ENCODE measurements around the gene NT5DC3.

The NT5DC3 gene

GRCh38 chr12:103833095-103833775, 7.8 kb downstream of the NT5DC3 start:
- no peaks in the 10 kb centered on the region for H3K4me1 ChIP-seq (ENCODE audit: control insufficient read depth in 1 of 2, insufficient read depth in 2 of 2, low read length in 2 of 2)
- H3K36me3 ChIP-seq (ENCODE audit: control insufficient read depth in 1 of 2, insufficient read depth in 2 of 2, low read length in 2 of 2), result no peaks in the 10 kb centered on the region
- H3K27me3 ChIP-seq (ENCODE audit: control insufficient read depth in 1 of 2, insufficient read depth in 2 of 2, low read length in 2 of 2), result no peaks in the 10 kb centered on the region
- H3K9ac ChIP-seq (ENCODE audit: low read depth in 1 of 2, low read length in 2 of 2), result no peak overlapping the region
- H3K9me3 ChIP-seq (ENCODE audit: control insufficient read depth in 1 of 2, low read length in 2 of 2), result no peaks in the 10 kb centered on the region
- no peak overlapping the region for H3K4me3 ChIP-seq (ENCODE audit: low read depth in 1 of 2, low read length in 2 of 2)
- H3K27ac ChIP-seq (ENCODE audit: low read depth, low read length), result no peak overlapping the region

DNA sequence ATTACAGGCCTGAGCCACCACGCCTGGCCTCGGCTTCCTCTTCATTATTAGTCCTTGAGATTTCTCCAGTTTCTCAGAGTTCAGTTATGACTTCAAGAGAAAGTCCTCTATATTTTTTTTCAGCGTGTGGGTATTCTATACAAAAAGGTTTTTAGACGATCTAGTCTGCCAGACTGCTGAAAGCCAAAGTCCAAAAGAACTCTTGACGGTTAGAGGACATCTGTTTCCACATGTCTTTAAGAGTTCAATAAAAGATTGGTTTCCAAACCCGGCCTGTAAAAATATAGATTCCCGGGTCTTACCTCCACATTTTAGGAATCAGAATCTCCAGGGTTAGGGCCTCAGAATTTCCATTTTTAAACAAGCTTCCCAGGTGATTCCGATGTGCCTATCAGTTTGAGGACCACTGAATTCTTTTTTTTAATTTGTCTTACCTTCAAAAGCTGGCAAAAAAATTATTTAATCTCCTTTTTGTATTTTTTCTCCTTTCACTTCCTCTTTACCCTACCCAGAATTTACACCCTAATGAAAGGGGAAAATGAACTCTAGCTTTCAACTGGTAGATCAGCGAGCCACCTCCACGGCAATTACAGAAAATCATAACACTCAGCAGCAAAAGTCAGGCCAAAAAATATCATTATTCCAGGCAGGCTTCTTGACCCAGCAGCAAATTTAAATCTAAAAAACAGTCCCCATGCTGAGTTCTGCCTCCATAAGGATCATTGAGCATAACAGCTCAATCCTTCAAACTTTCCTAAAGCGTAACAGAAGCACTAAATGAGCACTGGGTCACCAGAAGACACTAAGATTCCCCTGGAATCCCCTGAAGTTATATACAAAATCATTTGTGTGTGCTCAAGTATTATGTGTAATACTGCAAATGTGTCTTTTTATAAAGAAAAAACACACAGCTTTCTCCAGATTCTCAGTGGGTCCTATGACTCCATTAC, 8.7 kb downstream of the NT5DC3 start:
- H3K4me3 ChIP-seq (ENCODE audit: low read depth in 1 of 2, low read length in 2 of 2), result no peak overlapping the region
- H3K9ac ChIP-seq (ENCODE audit: low read depth in 1 of 2, low read length in 2 of 2), result no peak overlapping the region
- no peaks in the 10 kb centered on the region for H3K27me3 ChIP-seq (ENCODE audit: control insufficient read depth in 1 of 2, insufficient read depth in 2 of 2, low read length in 2 of 2)
- no peaks in the 10 kb centered on the region for H3K4me1 ChIP-seq (ENCODE audit: control insufficient read depth in 1 of 2, insufficient read depth in 2 of 2, low read length in 2 of 2)
- no peak overlapping the region for H3K27ac ChIP-seq (ENCODE audit: low read depth, low read length)
- H3K9me3 ChIP-seq (ENCODE audit: control insufficient read depth in 1 of 2, low read length in 2 of 2), result no peaks in the 10 kb centered on the region
- no peaks in the 10 kb centered on the region for H3K36me3 ChIP-seq (ENCODE audit: control insufficient read depth in 1 of 2, insufficient read depth in 2 of 2, low read length in 2 of 2)

GRCh38 chr12:103830730-103831320, 10.2 kb downstream of the NT5DC3 start:
- Histone ChIP-seq H3K27ac (ENCODE audit: low read depth, low read length) (no peak overlapping the region), H3K4me1 (ENCODE audit: control insufficient read depth in 1 of 2, insufficient read depth in 2 of 2, low read length in 2 of 2) (no peaks in the 10 kb centered on the region), H3K27me3 (ENCODE audit: control insufficient read depth in 1 of 2, insufficient read depth in 2 of 2, low read length in 2 of 2) (no peaks in the 10 kb centered on the region), H3K4me3 (ENCODE audit: low read depth in 1 of 2, low read length in 2 of 2) (no peak overlapping the region), H3K36me3 (ENCODE audit: control insufficient read depth in 1 of 2, insufficient read depth in 2 of 2, low read length in 2 of 2) (no peaks in the 10 kb centered on the region), H3K9ac (ENCODE audit: low read depth in 1 of 2, low read length in 2 of 2) (no peak overlapping the region), H3K9me3 (ENCODE audit: control insufficient read depth in 1 of 2, low read length in 2 of 2) (no peaks in the 10 kb centered on the region)

DNA sequence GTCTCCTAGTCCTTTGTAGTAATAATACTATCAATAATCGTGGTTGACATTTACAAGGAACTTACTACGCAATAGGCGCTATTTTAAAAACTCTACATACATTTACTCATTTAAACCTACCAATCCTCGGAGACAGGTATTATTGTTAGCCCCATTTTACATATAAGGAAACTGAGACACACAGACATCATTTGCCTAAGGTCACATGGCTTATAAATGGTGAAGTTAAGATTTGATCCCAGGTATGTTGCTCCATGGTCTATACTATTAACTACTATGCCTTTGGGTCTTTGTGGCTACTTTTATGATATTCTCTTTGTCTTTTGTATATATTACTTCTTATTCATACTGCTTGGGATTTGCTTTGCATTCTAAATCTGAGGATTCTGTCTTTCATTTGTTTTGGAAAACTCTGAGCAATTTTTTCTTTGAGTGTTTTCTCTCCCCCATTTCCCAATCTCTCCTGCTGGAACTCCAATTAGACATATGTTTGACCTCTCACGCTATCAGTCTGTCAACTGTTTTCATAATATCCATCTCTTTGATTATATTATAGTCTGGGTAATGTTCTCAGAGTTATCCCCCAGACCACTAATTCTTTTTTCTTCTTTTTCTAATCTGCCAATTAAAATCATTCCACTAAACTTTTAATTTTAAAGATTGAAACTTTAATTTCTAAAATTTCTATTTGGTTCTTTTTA, 10.9 kb downstream of the NT5DC3 start:
- H3K36me3 ChIP-seq (ENCODE audit: control insufficient read depth in 1 of 2, insufficient read depth in 2 of 2, low read length in 2 of 2), result no peaks in the 10 kb centered on the region
- no peak overlapping the region for H3K27ac ChIP-seq (ENCODE audit: low read depth, low read length)
- no peak overlapping the region for H3K9ac ChIP-seq (ENCODE audit: low read depth in 1 of 2, low read length in 2 of 2)
- H3K27me3 ChIP-seq (ENCODE audit: control insufficient read depth in 1 of 2, insufficient read depth in 2 of 2, low read length in 2 of 2), result no peaks in the 10 kb centered on the region
- no peak overlapping the region for H3K4me3 ChIP-seq (ENCODE audit: low read depth in 1 of 2, low read length in 2 of 2)
- H3K9me3 ChIP-seq (ENCODE audit: control insufficient read depth in 1 of 2, low read length in 2 of 2), result no peaks in the 10 kb centered on the region
- no peaks in the 10 kb centered on the region for H3K4me1 ChIP-seq (ENCODE audit: control insufficient read depth in 1 of 2, insufficient read depth in 2 of 2, low read length in 2 of 2)

GRCh38 chr12:103829092-103829491, 11.9 kb downstream of the NT5DC3 start:
- H3K27me3 ChIP-seq (ENCODE audit: control insufficient read depth in 1 of 2, insufficient read depth in 2 of 2, low read length in 2 of 2), result no peaks in the 10 kb centered on the region
- no peak overlapping the region for H3K9ac ChIP-seq (ENCODE audit: low read depth in 1 of 2, low read length in 2 of 2)
- no peaks in the 10 kb centered on the region for H3K4me1 ChIP-seq (ENCODE audit: control insufficient read depth in 1 of 2, insufficient read depth in 2 of 2, low read length in 2 of 2)
- no peaks in the 10 kb centered on the region for H3K36me3 ChIP-seq (ENCODE audit: control insufficient read depth in 1 of 2, insufficient read depth in 2 of 2, low read length in 2 of 2)
- no peaks in the 10 kb centered on the region for H3K9me3 ChIP-seq (ENCODE audit: control insufficient read depth in 1 of 2, low read length in 2 of 2)
- H3K27ac ChIP-seq (ENCODE audit: low read depth, low read length), result no peak overlapping the region
- H3K4me3 ChIP-seq (ENCODE audit: low read depth in 1 of 2, low read length in 2 of 2), result no peak overlapping the region

GRCh38 chr12:103827911-103828391, 13.1 kb downstream of the NT5DC3 start:
- H3K9me3 ChIP-seq (ENCODE audit: control insufficient read depth in 1 of 2, low read length in 2 of 2), result no peaks in the 10 kb centered on the region
- H3K36me3 ChIP-seq (ENCODE audit: control insufficient read depth in 1 of 2, insufficient read depth in 2 of 2, low read length in 2 of 2), result no peaks in the 10 kb centered on the region
- H3K9ac ChIP-seq (ENCODE audit: low read depth in 1 of 2, low read length in 2 of 2), result no peak overlapping the region
- H3K4me3 ChIP-seq (ENCODE audit: low read depth in 1 of 2, low read length in 2 of 2), result no peak overlapping the region
- no peak overlapping the region for H3K27ac ChIP-seq (ENCODE audit: low read depth, low read length)
- H3K27me3 ChIP-seq (ENCODE audit: control insufficient read depth in 1 of 2, insufficient read depth in 2 of 2, low read length in 2 of 2), result no peaks in the 10 kb centered on the region
- no peaks in the 10 kb centered on the region for H3K4me1 ChIP-seq (ENCODE audit: control insufficient read depth in 1 of 2, insufficient read depth in 2 of 2, low read length in 2 of 2)

DNA sequence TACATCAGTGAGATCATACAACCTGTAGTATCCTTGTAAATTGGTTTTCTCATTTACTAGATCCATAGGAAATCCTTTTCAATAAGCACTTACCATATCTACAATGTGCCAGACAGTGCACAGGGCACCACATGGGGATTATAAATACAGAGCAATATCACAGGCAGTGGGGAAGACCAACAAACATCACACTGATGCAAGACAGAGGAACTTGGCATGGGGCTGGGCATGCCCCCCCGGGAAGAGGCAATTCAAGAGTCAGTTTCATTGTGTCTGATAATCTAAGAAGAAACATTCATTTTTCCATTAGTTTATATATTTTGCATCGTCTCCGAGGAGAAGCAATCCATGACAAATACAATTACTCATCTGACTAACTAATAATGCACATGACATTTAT, 16.2 kb downstream of the NT5DC3 start:
- Histone ChIP-seq H3K27ac (ENCODE audit: low read depth, low read length) (no peak overlapping the region), H3K4me1 (ENCODE audit: control insufficient read depth in 1 of 2, insufficient read depth in 2 of 2, low read length in 2 of 2) (no peaks in the 10 kb centered on the region), H3K27me3 (ENCODE audit: control insufficient read depth in 1 of 2, insufficient read depth in 2 of 2, low read length in 2 of 2) (no peaks in the 10 kb centered on the region)

GRCh38 chr12:103824290-103824689, 16.7 kb downstream of the NT5DC3 start:
- no peaks in the 10 kb centered on the region for H3K36me3 ChIP-seq (ENCODE audit: control insufficient read depth in 1 of 2, insufficient read depth in 2 of 2, low read length in 2 of 2)
- no peaks in the 10 kb centered on the region for H3K9me3 ChIP-seq (ENCODE audit: control insufficient read depth in 1 of 2, low read length in 2 of 2)
- no peak overlapping the region for H3K9ac ChIP-seq (ENCODE audit: low read depth in 1 of 2, low read length in 2 of 2)
- no peaks in the 10 kb centered on the region for H3K27me3 ChIP-seq (ENCODE audit: control insufficient read depth in 1 of 2, insufficient read depth in 2 of 2, low read length in 2 of 2)
- H3K4me1 ChIP-seq (ENCODE audit: control insufficient read depth in 1 of 2, insufficient read depth in 2 of 2, low read length in 2 of 2), result no peaks in the 10 kb centered on the region
- no peak overlapping the region for H3K27ac ChIP-seq (ENCODE audit: low read depth, low read length)
- H3K4me3 ChIP-seq (ENCODE audit: low read depth in 1 of 2, low read length in 2 of 2), result no peak overlapping the region

More for the DNA sequence above, 16.2 kb downstream of the NT5DC3 start:
- Histone ChIP-seq H3K4me3 (ENCODE audit: low read depth in 1 of 2, low read length in 2 of 2) (no peak overlapping the region), H3K36me3 (ENCODE audit: control insufficient read depth in 1 of 2, insufficient read depth in 2 of 2, low read length in 2 of 2) (no peaks in the 10 kb centered on the region), H3K9ac (ENCODE audit: low read depth in 1 of 2, low read length in 2 of 2) (no peak overlapping the region), H3K9me3 (ENCODE audit: control insufficient read depth in 1 of 2, low read length in 2 of 2) (no peaks in the 10 kb centered on the region)

DNA sequence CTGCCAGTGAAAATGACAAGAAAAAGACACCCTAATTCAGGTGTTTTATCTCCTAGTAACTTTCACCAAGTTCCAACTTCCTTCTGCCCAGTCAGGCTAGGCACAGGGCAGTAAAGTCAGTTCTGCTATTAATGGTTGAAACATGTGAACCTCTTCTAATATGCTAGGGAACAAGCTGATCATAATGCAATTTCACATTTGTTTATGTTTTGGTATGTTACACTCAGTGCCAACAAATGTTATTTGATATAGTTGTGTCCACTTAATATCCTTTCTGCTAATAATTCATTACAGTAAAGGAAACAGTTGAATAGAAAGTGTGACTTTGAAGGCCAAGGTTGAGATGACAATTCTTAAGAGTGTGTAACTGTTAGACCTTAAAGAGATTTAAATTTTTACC, 17.2 kb downstream of the NT5DC3 start:
- no peaks in the 10 kb centered on the region for H3K4me1 ChIP-seq (ENCODE audit: control insufficient read depth in 1 of 2, insufficient read depth in 2 of 2, low read length in 2 of 2)

More for the DNA sequence above, 17.2 kb downstream of the NT5DC3 start:
- Histone ChIP-seq H3K36me3 (ENCODE audit: control insufficient read depth in 1 of 2, insufficient read depth in 2 of 2, low read length in 2 of 2) (no peaks in the 10 kb centered on the region), H3K27ac (ENCODE audit: low read depth, low read length) (no peak overlapping the region), H3K27me3 (ENCODE audit: control insufficient read depth in 1 of 2, insufficient read depth in 2 of 2, low read length in 2 of 2) (no peaks in the 10 kb centered on the region), H3K4me3 (ENCODE audit: low read depth in 1 of 2, low read length in 2 of 2) (no peak overlapping the region), H3K9ac (ENCODE audit: low read depth in 1 of 2, low read length in 2 of 2) (no peak overlapping the region), H3K9me3 (ENCODE audit: control insufficient read depth in 1 of 2, low read length in 2 of 2) (no peaks in the 10 kb centered on the region)
